Measurements from ENCODE around the gene SUV39H1. TPM values are rescaled to one million over a fixed set of nuclear protein-coding genes. Genes with fewer than 3 reads are reported as not detected.

The SUV39H1 gene
- total and polyA plus RNA-seq, 9 of the 15 experiments (the other 6 are each of a cell fraction or from before 2014, with no cell fraction given): 4.7 to 34.7 (median 17.9) TPM

- TF ChIP-seq, protein P1, sequence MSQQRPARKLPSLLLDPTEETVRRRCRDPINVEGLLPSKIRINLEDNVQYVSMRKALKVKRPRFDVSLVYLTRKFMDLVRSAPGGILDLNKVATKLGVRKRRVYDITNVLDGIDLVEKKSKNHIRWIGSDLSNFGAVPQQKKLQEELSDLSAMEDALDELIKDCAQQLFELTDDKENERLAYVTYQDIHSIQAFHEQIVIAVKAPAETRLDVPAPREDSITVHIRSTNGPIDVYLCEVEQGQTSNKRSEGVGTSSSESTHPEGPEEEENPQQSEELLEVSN (IDR thresholded peaks at IDR 0.05; ENCODE audit: borderline replicate concordance in 1 of 2, extremely low read depth in 1 of 2, insufficient read depth in 1 of 2, insufficient read length in 1 of 2, low read depth in 1 of 2, low read length in 1 of 2, poor library complexity in 1 of 2, severe bottlenecking in 1 of 2): peak; percentile 65 to 91
- TF ChIP-seq ZNF239 (CRISPR knock-in tag; IDR thresholded peaks at IDR 0.05) (no peak), ZFP30 (CRISPR knock-in tag; IDR thresholded peaks at IDR 0.05; ENCODE audit: borderline replicate concordance) (no peak), BRF1 (IDR thresholded peaks at IDR 0.05; ENCODE audit: borderline replicate concordance, extremely low read depth, insufficient read length) (no peak), EGR1 (conservative IDR thresholded peaks at IDR 0.05) (peak; percentile 54), SIN3A (IDR thresholded peaks at IDR 0.05; ENCODE audit: borderline replicate concordance in 2 of 2, control insufficient read depth in 1 of 2, low read depth in 2 of 2, low read length in 2 of 2) (no peak), ASH1L (IDR thresholded peaks at IDR 0.05; ENCODE audit: borderline replicate concordance, low read depth, partially characterized antibody) (no peak), FOXA3 (CRISPR knock-in tag; conservative IDR thresholded peaks at IDR 0.05 in 1 of 2, IDR thresholded peaks at IDR 0.05 in 1 of 2) (no peak), ESRRB (CRISPR knock-in tag; IDR thresholded peaks at IDR 0.05; ENCODE audit: borderline replicate concordance) (no peak), KHSRP (IDR thresholded peaks at IDR 0.05) (no peak), NCOA2 (IDR thresholded peaks at IDR 0.05; ENCODE audit: partially characterized antibody in 2 of 2) (no peak), GATAD2A (IDR thresholded peaks at IDR 0.05) (no peak), ZBTB26 (CRISPR knock-in tag; IDR thresholded peaks at IDR 0.05) (no peak), EZH2 (IDR thresholded peaks at IDR 0.05; ENCODE audit: borderline replicate concordance, low read depth, low read length) (no peak), LARP7 (IDR thresholded peaks at IDR 0.05) (no peak), HDAC1 (IDR thresholded peaks at IDR 0.05) (0 out of 4 replicates have a peak, but pooled peaks of 1 of the 2 experiments have one; percentile 22), CHD1 (IDR thresholded peaks at IDR 0.05; ENCODE audit: low read length) (peak; percentile 14)
- TF ChIP-seq, protein P2, sequence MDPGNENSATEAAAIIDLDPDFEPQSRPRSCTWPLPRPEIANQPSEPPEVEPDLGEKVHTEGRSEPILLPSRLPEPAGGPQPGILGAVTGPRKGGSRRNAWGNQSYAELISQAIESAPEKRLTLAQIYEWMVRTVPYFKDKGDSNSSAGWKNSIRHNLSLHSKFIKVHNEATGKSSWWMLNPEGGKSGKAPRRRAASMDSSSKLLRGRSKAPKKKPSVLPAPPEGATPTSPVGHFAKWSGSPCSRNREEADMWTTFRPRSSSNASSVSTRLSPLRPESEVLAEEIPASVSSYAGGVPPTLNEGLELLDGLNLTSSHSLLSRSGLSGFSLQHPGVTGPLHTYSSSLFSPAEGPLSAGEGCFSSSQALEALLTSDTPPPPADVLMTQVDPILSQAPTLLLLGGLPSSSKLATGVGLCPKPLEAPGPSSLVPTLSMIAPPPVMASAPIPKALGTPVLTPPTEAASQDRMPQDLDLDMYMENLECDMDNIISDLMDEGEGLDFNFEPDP (CRISPR knock-in tag; IDR thresholded peaks at IDR 0.05): no peak
- TF ChIP-seq, protein P3, sequence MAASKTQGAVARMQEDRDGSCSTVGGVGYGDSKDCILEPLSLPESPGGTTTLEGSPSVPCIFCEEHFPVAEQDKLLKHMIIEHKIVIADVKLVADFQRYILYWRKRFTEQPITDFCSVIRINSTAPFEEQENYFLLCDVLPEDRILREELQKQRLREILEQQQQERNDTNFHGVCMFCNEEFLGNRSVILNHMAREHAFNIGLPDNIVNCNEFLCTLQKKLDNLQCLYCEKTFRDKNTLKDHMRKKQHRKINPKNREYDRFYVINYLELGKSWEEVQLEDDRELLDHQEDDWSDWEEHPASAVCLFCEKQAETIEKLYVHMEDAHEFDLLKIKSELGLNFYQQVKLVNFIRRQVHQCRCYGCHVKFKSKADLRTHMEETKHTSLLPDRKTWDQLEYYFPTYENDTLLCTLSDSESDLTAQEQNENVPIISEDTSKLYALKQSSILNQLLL (CRISPR knock-in tag; IDR thresholded peaks at IDR 0.05; ENCODE audit: borderline replicate concordance): no peak
- TF ChIP-seq, protein P4, sequence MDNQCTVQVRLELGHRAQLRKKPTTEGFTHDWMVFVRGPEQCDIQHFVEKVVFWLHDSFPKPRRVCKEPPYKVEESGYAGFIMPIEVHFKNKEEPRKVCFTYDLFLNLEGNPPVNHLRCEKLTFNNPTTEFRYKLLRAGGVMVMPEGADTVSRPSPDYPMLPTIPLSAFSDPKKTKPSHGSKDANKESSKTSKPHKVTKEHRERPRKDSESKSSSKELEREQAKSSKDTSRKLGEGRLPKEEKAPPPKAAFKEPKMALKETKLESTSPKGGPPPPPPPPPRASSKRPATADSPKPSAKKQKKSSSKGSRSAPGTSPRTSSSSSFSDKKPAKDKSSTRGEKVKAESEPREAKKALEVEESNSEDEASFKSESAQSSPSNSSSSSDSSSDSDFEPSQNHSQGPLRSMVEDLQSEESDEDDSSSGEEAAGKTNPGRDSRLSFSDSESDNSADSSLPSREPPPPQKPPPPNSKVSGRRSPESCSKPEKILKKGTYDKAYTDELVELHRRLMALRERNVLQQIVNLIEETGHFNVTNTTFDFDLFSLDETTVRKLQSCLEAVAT (IDR thresholded peaks at IDR 0.05): no peak
Measured at GRCh38 chrX:48696909-48697727, 584 bp downstream of the SUV39H1 start (continued).

All from K562 (cell line).